COLO668 (cell line): ENCODE data around the gene MSH3.
"Not testable (repeated sequence)": the region's sequence is repeated elsewhere in the genome, so short reads cannot be mapped to it uniquely, and the experiment has no call there.

Source experiments
- DNase-seq: peaks from one replicate; lab custom pipeline; 2025; ENCODE audit not compliant: unreplicated experiment; lab: John Stamatoyannopoulos, UW

Gene MSH3

GRCh38 chr5:80789319-80790016 lies 135.0 kb downstream of the MSH3 start:
- not testable (repeated sequence) for DNase-seq

- DNase-seq = no peak
Observed at GRCh38 chr5:80790698-80791097, 136.2 kb downstream of the MSH3 start.

DNA sequence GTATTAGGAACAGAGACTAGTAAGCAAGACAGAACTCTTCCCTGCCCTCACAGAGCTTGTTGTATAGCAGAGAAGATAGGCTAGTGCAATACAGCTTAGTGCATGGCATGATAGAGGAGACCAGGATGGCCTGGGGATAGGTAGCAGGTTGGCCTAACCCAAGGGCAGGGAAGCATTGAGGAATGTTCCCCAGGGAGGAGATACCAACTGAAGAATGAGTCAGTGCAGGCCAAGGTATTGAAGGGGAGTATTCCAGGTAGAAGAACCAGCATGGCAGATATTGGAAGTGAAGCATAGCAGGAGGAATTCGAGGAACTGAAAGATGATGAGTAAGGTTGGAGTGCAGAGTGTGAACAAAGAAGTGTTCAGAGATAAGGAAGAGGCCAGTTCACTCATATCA lies 138.9 kb downstream of the MSH3 start:
- no peak for DNase-seq

- DNase-seq = no peak
Observed at GRCh38 chr5:80796846-80797245, 142.4 kb downstream of the MSH3 start.

DNA sequence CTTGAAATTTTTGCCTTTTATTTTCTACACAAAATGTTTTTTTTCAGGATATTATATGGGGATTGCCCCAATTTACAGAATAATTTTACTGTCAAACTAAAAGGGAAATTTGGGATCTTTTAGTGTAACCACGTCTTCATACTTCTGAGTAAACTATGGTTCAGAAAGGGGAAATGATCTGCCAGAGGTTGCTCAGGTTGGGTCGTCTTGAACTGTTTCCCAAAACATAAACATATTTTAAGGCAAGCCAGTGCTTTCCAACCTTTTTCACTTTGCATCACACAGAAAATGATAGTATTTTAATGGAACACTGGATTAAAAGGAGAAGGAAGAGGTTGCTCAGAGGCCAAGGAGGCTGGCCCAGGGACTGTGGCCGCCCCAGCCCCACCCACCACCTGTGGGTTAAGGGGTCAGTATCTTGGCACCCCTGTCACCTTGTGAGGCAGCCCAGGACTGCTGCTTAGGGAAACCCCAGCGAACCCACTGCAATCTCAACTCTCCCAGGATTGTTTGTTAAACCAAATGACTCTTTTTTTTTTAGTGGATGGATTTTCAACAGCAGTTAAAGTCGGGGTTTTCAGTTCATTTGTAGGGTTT lies 143.1 kb downstream of the MSH3 start:
- no peak for DNase-seq

- no peak for DNase-seq
Observed at GRCh38 chr5:80798166-80798565, 143.7 kb downstream of the MSH3 start.

GRCh38 chr5:80798633-80799032 lies 144.2 kb downstream of the MSH3 start:
- DNase-seq = no peak

DNA sequence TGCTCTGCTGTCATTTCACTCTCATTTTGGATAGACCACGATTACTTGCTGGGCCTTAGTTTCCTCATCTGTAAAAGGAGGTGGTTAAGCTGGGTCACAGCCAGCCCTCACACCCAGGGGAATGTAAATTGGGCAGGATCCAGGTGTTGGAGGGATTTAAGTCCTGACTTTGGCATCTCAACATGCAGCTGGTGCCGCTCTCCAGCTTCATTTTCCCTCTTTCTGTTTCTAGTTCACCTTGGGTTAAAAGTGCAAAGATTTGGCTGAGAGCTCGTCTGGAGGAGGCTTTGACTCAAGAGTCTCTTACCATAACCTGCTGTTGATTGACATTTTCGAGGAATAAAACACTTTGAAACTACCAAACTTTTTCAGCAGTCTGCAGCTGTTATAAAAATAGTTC lies 144.6 kb downstream of the MSH3 start:
- DNase-seq = no peak

DNA sequence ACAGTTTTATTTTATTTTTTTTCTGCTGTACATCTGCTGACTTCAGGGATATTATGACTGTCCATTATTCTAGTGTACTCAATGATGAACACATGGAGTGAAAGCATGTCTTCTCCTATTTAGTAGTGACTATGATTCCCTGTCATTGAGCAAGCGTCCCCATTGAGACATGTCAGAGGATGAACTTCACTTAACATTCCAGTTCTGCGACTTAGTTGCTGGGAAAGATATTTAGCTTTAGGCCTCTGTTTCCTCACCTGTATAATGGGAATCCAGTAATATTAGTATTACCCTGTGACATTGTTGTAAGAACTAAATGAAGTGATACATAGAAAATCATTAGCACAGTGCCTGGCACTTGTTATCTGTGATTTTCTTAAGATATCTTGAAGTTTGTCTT lies 145.1 kb downstream of the MSH3 start:
- DNase-seq = no peak

DNA sequence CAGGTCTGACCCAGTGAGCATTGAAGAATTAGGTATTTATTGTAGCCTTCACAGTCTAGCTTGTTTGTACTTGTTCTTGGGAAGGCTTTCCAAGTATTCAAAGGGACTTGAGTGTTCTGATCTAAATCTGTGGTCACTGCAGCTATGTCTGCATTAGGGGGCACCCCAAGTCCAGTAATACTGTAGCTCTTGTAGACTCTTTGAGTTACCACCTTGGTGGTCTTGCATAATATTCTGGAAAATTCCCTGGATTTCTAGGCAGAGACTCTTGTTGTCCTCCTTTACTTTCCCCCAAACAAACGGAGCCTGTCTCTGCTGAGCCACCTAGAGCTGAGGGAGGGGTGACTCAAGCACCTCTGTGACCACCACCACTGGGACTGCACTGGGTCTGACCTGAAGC lies 149.9 kb downstream of the MSH3 start:
- no peak for DNase-seq

DNA sequence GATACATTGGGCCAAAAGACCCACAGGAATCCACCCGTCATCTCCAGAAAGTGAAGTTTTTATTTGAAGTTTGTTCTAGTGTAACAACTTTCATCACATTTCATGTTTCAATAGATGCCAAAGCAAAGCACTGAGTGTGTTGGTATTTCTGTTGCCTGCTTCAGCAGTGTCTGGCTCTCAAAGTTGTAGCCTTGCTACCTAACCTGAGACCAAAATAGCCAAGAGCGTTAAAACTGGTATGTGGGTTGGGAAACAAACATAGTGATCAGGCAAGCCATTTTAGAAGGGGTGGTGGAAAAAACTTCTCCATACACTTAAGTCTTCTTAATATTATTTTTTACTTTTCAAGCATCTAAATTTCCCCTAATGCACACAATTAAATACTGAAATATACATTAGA lies 150.6 kb downstream of the MSH3 start:
- DNase-seq = no peak

DNA sequence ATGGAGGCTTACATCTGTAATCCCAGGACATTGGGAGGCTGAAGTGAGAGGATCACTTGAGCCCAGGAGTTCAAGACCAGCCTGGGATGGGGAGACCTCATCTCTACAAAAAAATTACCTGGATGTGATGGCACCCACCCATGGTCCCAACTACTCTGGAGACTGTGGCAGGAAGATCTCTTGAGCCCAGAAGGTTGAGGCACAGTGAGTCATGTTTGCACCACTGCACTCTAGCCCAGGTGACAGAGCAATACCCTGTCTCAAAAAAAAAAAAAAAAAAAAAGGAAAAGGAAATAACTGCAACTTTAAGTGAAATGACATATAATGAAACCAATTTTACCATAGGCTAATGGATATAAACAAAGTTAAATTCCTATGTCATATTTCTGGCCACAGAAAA lies 152.5 kb downstream of the MSH3 start:
- DNase-seq = no peak

- no peak for DNase-seq
Observed at GRCh38 chr5:80809451-80809850, 155.0 kb downstream of the MSH3 start.

DNA sequence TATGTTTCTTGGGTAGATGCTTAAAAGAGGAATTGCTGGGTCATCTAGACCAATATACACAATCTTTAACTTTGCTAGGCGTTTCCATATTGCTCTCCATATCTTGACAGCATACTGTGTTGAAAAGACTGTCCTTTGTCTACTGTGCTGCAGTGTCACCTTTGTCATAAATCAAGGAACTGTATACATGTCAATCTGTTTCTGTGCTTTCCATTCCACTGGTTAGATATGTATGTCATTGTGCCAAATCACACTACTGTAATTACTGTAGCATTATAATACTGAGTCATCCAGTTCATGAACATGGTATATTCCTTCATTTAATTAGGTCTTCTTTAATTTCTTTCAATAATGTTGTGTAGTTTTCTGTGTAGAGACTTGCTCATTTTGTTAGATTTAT lies 156.0 kb downstream of the MSH3 start:
- DNase-seq = no peak

GRCh38 chr5:80816590-80816989 lies 162.1 kb downstream of the MSH3 start:
- DNase-seq = no peak

DNA sequence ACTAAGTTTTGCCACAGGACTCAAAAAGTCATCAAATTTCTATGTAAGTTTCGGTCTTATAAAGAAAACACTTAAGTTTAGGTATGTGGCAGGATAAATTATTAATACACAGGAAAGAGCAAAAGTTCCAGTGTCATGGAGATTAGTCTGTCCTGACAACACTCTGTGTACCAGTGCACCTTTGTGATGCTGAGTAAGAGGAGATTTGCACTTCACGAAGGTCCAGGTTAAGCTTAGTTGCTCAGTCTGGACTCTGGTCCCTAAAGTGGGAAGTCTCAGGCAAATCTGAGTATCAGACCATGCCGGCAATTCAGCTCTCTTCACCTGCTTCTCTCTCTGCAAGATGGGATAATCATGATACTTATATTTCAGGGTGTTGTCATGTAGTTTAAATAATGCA lies 166.2 kb downstream of the MSH3 start:
- no peak for DNase-seq

DNA sequence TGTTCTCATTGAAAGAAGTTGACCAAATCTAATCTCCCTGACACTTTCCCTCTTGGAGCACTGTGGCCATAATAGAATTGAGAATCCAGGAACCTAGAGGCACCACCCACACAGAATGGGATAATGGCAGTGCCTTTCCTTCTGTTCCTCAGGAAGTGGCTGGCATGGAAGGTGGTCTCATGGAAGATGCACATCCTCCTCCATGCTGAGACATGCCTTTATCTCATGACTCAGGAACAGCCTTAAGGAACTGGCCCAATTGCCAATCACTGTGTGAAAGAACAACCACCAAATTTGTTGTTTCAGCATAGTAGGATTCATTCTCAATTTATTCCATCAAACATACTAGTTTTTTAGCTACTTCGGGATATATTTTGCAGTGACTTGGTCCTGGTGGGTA lies 168.2 kb downstream of the MSH3 start:
- no peak for DNase-seq

DNA sequence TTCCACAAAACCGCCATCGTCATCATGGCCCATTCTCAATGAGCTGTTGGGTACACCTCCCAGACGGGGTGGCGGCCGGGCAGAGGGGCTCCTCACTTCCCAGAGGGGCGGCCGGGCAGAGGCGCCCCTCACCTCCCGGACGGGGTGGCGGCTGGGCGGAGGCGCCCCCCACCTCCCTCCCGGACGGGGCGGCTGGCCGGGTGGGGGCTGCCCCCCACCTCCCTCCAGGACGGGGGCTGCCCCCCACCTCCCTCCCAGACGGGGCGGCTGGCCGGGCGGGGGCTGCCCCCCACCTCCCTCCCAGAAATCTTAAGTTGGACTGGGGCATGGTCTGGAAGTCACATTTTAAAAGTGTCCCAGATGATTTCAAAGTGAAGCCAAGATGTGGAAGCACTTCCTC lies 169.7 kb downstream of the MSH3 start:
- DNase-seq = not testable (repeated sequence)

DNA sequence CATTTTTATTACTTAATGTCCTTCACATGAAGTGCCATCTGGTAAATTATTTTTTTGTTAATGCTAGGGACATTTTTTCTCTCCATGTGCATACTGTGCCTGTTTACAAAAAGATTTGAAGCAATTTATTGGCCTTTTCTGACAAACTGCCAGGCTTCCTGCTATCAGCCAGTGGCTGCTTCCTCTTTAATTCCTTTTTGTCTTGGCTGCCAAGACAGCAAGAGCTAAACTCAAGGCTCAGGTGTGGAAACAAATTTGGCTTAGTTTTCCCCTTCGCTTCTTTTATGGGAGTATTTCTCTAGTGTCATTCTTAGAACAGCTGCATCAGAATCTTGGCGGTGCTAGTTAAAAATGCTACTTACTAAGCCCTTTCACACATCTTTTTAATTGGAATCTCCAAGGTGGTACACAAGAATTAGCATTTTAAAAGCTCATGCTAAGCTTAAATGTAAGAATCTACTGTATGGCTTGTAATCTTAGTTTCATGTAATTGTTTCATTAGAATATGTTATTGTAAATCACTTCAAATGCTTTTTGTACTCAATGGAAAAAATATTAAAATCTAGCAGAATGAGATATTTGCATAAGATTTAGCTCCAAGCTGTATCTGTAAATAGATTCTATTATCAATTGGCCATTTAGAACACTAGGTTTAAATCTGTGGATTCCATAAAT lies 171.5 kb downstream of the MSH3 start:
- DNase-seq = no peak

- DNase-seq = no peak
Observed at GRCh38 chr5:80834710-80835109, 180.3 kb downstream of the MSH3 start.

- DNase-seq = no peak
Observed at GRCh38 chr5:80835128-80835527, 180.7 kb downstream of the MSH3 start.

DNA sequence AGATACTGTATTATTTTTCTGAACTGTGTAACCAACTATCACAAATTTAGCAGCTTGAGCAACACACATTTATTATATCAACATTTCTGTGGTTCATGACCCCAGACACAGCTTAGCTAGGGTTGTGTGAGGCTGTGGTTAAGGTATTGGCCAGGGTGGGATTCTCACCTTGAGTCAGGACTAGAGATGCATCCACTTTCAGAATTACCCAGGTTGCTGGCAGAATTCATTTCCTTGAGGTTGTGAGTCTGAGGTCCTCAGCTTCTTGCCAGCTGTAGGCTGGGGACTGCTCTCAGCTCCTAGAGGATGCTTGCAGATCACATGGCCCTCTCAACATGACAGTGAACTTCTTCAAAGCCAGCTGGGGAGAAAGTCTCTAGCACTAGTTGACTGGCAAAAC lies 183.2 kb downstream of the MSH3 start:
- DNase-seq = no peak
